CD4-positive, alpha-beta T cell treated with Interleukin-1 beta for 1 hour (primary cell): ENCODE measurements around the gene S100A5.
A peak's percentile ranks its signal among the peaks of the same experiment; 100 is the strongest.
"Not testable (repeated sequence)": the region's sequence is repeated elsewhere in the genome, so short reads cannot be mapped to it uniquely, and the experiment has no call there.

Experiments used
- DNase-seq, 2 donors: peaks; one replicate each; pipeline ENCODE4 v3.0.0-alpha.2; 2020 to 2022

The S100A5 gene

DNA sequence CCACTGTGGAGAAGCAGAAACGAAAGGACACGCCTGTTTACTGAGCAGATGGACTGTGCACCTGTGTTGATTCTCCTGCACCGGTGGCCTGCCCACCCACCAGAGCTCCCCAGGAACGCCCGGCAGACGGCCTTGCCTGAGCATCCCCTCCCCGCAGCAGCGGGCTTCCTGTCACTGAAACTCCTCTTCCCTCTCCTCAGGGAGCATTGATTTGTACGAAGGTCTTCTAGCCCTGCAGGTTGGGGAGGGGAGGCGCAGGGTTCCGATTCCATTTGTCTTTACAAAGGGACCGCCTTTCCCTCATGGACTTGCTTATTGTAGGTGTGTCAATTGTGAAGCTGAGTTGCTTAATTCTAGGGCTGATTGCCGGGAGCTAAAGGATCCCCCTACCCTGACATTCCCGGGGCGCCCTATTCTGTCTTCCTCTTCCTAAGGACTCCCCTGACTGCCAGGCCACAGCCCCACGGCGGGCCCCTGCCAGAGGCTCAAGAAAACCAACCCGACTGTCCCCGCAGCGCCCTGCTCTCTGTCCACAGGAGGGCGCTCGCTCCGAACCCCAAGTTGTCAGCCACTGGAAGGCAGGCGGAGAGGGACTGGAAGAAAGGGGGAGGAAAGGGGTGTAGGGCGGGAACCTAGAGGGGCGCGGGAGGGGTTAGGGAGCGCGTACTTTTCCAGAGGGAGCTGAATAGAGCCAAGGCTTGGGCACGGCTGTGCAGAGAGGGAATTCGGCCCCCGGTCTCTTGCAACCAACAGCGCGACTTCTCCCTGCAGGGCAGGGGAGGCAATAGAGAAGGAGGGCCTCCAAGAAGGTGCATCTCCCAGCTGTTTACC is 7.8 kb downstream of the S100A5 start:
- peak; percentile 75 to 81 for DNase-seq

GRCh38 chr1:153532181-153532580 is 8.6 kb downstream of the S100A5 start:
- DNase-seq = peak in 1 of 2 donors; percentile 61

DNA sequence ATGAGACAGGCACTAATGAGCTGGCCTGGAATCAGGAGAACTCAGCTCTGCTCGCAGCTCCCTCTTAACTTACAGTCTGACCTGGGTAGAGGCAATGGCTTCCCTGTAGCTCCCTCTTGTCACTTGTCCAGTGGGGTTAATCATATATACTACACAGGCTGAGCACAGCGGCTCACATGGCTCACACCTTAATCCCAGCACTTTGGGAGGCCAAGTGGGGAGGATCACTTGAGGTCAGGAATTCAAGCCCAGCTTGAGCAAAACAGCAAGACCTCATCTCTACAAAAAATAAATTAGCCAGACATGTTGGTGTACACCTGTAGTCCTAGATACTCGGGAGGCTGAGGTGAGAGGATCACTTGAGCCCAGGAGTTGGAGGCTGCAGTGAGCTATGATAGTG is 9.1 kb downstream of the S100A5 start:
- DNase-seq = no peak

- DNase-seq = no peak
Observed at GRCh38 chr1:153527683-153528040, 13.1 kb downstream of the S100A5 start.

- DNase-seq = no peak
Observed at GRCh38 chr1:153527023-153527682, 13.6 kb downstream of the S100A5 start.

- no peak for DNase-seq
Observed at GRCh38 chr1:153526132-153526543, 14.6 kb downstream of the S100A5 start.

GRCh38 chr1:153525088-153525728 is 15.5 kb downstream of the S100A5 start:
- DNase-seq = no peak

DNA sequence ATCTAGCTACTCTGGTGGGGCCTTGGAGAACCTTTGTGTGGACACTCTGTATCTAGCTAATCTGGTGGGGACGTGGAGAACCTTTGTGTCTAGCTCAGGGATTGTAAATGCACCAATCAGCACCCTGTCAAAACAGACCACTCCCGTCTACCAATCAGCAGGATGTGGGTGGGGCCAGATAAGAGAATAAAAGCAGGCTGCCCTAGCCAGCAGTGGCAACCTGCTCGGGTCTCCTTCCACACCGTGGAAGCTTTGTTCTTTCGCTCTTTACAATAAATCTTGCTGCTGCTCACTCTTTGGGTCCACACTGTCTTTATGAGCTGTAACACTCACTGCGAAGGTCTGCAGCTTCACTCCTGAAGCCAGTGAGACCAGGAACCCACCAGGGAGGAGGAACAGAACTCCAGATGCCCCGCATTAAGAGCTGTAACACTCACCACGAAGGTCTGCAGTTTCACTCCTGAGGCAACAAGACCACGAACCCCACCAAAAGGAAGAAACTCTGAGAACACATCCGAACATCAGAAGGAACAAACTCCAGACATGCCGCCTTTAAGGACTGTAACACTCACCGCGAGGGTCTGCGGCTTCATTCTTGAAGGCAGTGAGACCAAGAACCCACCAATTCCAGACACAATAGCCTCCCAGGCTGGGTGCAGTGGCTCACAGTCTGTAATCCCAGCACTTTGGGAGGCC is 18.2 kb downstream of the S100A5 start:
- DNase-seq = not testable (repeated sequence)

DNA sequence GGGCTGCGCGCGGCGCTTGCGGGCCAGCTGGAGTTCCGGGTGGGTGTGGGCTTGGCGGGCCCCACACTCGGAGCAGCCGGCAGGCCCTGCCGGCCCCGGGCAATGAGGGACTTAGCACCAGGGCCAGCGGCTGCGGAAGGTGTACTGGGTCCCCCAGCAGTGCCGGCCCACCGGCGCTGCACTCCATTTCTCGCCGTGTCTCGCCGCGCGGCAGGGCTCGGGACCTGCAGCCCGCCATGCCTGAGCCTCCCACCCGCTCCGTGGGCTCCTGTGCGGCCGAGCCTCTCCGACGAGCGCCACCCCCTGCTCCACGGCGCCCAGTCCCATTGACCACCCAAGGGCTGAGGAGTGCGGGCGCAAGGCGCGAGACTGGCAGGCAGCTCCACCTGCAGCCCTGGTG is 18.9 kb downstream of the S100A5 start:
- DNase-seq = not testable (repeated sequence)

- DNase-seq = no peak
Observed at GRCh38 chr1:153520818-153521476, 19.8 kb downstream of the S100A5 start.

GRCh38 chr1:153520137-153520691 is 20.5 kb downstream of the S100A5 start:
- DNase-seq = not testable (repeated sequence)

GRCh38 chr1:153519242-153519641 is 21.5 kb downstream of the S100A5 start:
- no peak for DNase-seq

- peak in 1 of 2 donors; percentile 20 for DNase-seq
Observed at GRCh38 chr1:153515504-153516394, 25.0 kb downstream of the S100A5 start.

- DNase-seq = no peak
Observed at GRCh38 chr1:153513666-153514065, 27.1 kb downstream of the S100A5 start.

- no peak for DNase-seq
Observed at GRCh38 chr1:153513023-153513422, 27.7 kb downstream of the S100A5 start.

DNA sequence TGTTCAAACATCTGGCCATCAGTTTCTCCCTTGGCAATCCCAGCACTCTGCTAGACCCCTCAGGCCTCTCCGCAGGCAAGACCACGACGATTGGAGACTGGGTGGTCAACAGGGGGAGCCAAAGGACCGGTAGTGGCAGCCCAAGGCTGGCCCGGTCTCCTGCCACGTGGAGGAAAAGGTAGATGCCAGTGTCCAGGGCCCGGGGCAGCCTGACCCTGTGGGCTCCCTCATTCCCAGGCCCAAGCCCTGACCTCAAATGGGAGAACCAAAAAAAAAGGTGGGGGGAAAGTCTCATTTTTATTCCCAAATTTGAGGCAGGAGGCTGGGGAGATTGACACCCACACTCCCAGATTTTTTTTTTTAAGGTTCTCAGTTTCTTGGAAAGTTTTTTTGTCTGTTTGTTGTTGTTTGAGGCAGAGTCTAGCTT is 29.7 kb downstream of the S100A5 start:
- peak; percentile 78 to 80 for DNase-seq

GRCh38 chr1:153509729-153510354 is 30.9 kb downstream of the S100A5 start:
- DNase-seq = peak; percentile 50 to 66

GRCh38 chr1:153509036-153509435 is 31.7 kb downstream of the S100A5 start:
- no peak for DNase-seq

GRCh38 chr1:153507926-153508583 is 32.7 kb downstream of the S100A5 start:
- no peak for DNase-seq

DNA sequence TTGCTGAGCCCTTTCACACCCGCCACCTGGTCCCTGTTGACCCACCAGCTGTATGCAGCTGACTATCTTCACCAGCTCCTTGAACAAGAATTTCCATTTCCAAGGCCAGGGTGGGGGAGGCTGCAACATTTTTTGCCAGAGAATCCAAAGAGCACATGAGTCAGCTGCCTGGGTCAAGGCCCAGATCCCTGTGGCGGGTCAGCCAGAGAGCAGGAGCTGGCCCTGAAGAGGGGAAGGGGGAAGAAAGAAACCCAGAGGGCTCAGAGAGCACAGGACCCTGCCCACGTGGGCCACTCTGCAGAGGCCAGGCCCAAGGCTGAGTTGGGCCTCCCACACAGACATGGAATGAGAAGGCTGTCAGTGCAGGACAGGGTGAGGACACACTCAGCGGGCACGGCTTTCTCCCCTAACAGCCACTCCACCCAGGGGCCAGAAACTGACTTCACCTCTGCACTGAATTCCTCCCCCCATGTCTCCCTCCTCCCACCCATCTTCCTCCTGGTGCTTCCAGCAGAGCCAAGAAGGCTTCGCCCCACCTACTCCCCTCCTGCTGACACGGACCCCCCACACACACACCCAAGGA is 33.8 kb downstream of the S100A5 start:
- DNase-seq = no peak
